ENCODE results near the gene NGEF.

Gene NGEF

DNA sequence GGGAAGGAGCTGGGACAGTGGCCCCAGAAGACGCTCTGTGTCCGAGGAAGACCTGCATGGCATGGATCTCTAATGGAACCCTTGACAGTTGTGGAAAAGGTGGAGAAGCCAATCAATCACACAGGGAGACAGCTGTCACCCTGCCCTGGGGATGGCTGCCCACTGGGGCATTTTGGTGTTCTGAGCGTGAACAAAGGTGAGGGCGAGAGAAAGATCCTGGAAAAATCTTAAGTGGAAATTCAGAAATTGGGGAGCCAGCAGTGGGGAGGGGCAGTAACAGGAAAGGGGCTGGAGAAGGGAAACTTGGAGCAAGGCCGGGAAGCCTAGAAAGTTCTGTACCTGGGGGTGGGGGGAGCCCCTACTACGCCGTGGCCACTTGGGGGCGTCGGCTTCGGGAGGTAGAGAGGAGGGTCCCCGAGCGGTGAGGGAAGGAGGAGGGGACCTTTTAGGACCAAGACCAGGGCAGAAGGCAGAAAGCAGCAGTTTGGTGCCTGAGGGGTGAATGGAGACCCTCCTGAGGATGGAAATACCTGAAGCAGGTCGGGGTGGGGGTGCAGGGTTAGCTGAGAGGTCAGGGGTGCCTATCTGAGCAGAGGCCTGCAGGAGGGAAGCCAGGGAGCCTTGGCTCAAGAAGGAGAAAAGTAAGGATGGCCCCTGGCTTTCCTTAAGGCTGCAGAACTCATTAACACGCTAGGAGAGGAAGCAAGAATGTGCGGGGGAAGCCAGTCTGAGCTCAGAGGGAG lies 30.0 kb downstream of the NGEF start:
- H3K27ac ChIP-seq, result no peak overlapping the region
- TF ChIP-seq, protein P1, sequence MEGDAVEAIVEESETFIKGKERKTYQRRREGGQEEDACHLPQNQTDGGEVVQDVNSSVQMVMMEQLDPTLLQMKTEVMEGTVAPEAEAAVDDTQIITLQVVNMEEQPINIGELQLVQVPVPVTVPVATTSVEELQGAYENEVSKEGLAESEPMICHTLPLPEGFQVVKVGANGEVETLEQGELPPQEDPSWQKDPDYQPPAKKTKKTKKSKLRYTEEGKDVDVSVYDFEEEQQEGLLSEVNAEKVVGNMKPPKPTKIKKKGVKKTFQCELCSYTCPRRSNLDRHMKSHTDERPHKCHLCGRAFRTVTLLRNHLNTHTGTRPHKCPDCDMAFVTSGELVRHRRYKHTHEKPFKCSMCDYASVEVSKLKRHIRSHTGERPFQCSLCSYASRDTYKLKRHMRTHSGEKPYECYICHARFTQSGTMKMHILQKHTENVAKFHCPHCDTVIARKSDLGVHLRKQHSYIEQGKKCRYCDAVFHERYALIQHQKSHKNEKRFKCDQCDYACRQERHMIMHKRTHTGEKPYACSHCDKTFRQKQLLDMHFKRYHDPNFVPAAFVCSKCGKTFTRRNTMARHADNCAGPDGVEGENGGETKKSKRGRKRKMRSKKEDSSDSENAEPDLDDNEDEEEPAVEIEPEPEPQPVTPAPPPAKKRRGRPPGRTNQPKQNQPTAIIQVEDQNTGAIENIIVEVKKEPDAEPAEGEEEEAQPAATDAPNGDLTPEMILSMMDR (conservative IDR thresholded peaks at IDR 0.05), result no peak
- TF ChIP-seq ZFX (IDR thresholded peaks at IDR 0.05), result no peak

DNA sequence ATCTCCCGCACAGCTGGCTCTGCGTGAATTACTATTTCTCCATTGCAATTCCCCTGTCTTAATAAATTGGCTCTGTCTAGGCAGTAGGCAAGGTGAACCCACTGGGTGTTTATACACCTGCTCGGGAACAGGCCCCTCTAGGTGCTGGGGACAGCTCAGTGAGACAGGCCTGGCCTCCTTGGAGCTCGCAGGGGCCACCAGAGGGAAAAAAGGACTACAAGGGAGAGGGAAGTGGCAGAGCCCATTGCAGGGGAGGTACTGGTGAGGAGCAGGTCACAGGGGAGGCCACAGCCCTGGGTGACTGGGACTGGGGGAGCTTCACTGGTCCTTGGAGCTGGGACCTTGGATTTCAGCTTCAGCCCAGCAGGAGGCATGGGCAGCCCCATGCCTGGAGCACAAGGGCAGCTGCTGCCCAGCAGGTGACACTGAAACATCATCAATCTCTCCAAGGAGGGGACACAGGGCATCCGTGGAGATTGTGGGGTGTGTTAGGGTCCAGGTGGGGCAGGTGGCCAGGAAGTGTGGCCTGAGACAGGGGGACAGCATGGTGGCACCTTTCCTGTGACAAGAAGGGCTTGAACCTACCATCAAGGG lies 31.2 kb downstream of the NGEF start:
- TF ChIP-seq ZFX (IDR thresholded peaks at IDR 0.05), result no peak
- TF ChIP-seq, protein P1 (conservative IDR thresholded peaks at IDR 0.05), result no peak
- H3K27ac ChIP-seq, result peak overlapping the region; percentile 25

DNA sequence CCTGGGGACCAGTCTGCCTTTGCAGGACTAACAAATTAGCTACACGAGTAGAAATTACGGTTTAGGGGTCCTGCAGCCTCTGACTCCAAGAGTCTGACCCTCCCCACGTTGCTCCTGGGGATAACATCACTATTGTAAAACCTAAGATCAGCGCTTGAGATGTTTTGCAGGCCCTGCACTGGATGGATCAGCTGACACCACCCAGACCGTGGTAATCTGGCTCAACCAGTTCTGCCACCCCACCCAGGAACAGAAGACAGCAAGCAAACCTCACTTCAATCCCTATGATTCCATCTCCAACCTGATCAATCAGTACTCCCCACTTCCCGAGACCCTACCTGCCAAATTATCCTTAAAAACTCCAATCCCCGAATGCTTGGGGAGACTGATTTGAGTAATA lies 31.7 kb downstream of the NGEF start:
- TF ChIP-seq, protein P1 (conservative IDR thresholded peaks at IDR 0.05), result no peak
- no peak for TF ChIP-seq ZFX (IDR thresholded peaks at IDR 0.05)
- peak overlapping the region; percentile 25 for H3K27ac ChIP-seq

DNA sequence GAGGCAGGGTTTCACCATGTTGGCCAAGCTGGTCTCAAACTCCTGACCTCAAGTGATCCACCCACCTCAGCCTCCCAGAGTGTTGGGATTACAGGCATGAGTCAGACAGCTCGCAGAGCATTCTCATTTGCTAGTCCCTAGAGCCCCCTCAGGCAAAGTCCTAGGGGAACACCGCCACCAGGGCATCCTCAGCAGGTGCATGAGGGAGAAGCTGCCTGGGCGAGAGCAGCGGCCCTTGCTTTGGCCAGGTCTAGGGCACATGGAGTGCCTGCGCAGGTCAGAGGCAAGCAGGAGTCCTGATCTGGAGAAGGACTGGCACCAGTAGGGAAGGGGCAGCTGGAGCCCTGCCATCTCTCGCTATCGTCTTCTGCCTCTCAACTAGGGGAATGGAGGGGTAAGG lies 32.4 kb downstream of the NGEF start:
- TF ChIP-seq, protein P1 (conservative IDR thresholded peaks at IDR 0.05), result no peak
- no peak for TF ChIP-seq ZFX (IDR thresholded peaks at IDR 0.05)
- no peak overlapping the region for H3K27ac ChIP-seq

DNA sequence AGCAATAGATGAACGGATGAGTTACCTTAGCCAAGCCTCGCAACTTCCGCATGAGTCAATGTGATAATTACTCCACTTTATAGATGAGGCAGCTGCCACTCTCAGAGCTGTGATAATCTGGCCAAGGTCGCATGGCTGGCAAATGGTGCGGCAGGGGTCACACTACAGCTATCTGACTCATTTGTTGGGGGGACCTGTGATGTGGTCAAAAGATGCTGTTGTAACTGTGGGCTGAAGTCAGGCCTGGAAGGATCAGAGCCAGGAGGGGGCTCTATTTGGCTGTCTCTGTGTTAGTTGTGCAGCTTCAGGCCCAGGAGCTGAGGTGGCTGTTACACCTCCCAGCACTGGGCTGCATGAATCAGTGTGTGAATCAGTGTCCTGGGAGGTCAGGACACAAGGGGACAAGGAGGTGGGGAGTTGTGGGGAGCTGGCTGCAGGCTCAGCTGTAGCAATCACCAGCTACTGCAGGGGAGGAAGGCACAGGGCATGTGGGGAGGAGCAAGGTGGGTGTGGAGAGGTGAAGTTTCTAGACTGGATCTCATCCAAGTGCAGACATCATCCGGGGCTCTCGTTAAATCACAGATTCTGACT lies 33.1 kb downstream of the NGEF start:
- TF ChIP-seq ZFX (IDR thresholded peaks at IDR 0.05), result no peak
- no peak overlapping the region for H3K27ac ChIP-seq

DNA sequence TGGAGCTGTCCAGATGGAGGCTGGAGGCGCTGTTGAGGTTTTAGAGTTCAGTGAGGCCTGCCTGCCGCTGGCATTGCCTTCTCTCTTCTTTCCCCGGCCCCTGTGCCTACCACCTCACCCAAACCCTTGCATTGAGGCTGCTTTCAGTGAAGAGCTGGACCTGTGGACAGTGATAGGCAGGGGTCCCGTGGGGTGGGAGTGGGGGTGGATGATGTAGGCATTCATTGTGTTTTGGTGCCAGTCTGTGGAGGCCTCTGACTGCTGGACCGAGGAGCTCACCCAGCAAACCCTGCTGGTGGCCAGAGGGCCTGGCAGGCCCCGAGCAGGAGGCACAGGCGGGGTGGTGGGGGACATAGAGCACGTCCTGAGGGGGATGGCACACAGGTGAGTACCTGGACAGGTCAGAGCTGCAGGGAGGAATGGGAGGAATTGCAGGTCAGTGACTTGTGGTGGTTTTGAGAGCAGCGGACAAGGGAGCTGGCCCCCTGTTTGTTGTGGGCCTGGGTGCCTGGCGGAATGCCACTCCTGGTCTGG lies 35.6 kb downstream of the NGEF start:
- no peak overlapping the region for H3K27ac ChIP-seq
- TF ChIP-seq, protein P1 (conservative IDR thresholded peaks at IDR 0.05), result no peak
- no peak for TF ChIP-seq ZFX (IDR thresholded peaks at IDR 0.05)

DNA sequence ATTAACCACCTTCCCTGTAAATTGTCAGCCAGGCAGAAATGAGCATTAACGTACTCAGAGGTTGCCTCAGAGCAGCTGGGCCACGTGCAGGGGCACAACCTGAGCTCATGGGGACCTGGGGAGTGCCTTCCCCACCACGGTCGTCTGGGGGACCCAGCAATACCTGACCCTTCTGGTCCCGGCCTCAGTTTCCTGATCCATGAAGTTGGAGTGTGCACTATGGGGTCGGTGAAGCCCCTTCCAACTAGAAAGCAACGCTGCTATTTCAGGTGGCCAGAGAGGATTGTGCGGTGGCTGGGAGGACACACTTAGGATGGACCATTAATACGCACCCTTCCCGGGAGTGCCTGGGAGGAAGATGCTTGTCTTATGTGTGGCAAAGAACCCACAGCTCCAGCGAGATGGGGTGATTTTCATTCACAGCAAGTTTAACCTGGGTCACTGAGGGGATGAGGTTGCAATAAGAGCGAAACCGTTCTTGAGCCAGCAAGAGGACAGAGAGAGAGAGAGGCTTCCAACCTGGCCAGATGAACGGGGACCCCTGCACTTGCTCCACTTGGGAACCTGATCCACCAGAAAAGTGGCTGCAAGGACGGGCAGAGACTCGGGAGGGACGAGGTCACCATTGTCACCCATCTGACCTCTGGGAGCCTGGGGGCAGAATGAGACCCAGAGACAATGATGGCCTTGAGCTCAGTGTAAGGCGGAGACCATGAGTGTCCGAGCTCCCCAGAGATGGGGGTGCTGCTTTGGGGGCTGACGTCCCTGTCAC lies 36.2 kb downstream of the NGEF start:
- H3K27ac ChIP-seq, result no peak overlapping the region
- no peak for TF ChIP-seq ZFX (IDR thresholded peaks at IDR 0.05)
- TF ChIP-seq, protein P1 (conservative IDR thresholded peaks at IDR 0.05), result no peak
